HepG2 (cell line): Measurements from ENCODE around the gene ACADVL. TPM values are rescaled to one million over a fixed set of nuclear protein-coding genes. Genes with fewer than 3 reads are reported as not detected.

ENCODE experiments used
- CCAR2 ChIP-seq: fragments of 200-400 bp; formaldehyde crosslinking; optimal IDR thresholded peaks from 2 replicates; pipeline ENCODE3; 2018; ENCODE audit warnings: low read depth, mild to moderate bottlenecking, low read length, moderate library complexity
- ELF1 ChIP-seq: sonication (generic); formaldehyde crosslinking; IDR thresholded peaks from 2 replicates; pipeline ENCODE4 v1.4.0; 2020; ENCODE audit warnings: missing genetic modification reagents
- ELF4 ChIP-seq: sonication (generic); formaldehyde crosslinking; IDR thresholded peaks from 2 replicates; pipeline ENCODE4 v1.5.0; 2020; ENCODE audit warnings: missing genetic modification reagents, mild to moderate bottlenecking, moderate library complexity, borderline replicate concordance
- ETV6 ChIP-seq: sonication (generic); formaldehyde crosslinking; conservative IDR thresholded peaks from 2 replicates; pipeline ENCODE4 v1.4.0; 2020; ENCODE audit warnings: missing genetic modification reagents
- GTF2F1 ChIP-seq: fragments of 150-350 bp; IDR thresholded peaks from 2 replicates; pipeline ENCODE4 v1.6.1; 2014; ENCODE audit warnings: low read length
- HIVEP1 ChIP-seq: sonication (generic); formaldehyde crosslinking; IDR thresholded peaks from 2 replicates; pipeline ENCODE4 v1.4.0; 2020; ENCODE audit warnings: mild to moderate bottlenecking, missing genetic modification reagents
- HOXA9 ChIP-seq: sonication (generic); formaldehyde crosslinking; IDR thresholded peaks from 2 replicates; pipeline ENCODE4 v1.8.1; 2022; ENCODE audit warnings: missing genetic modification reagents, mild to moderate bottlenecking, moderate library complexity, borderline replicate concordance
- IKZF4 ChIP-seq: sonication (generic); formaldehyde crosslinking; IDR thresholded peaks from 2 replicates; pipeline ENCODE4 v1.5.1; 2020; ENCODE audit warnings: borderline replicate concordance, mild to moderate bottlenecking, low read depth, missing genetic modification reagents; ENCODE audit errors: not compliant biosample characterization
- NBN ChIP-seq: fragments of 450-650 bp; conservative IDR thresholded peaks from 2 replicates; pipeline ENCODE4 v1.6.1; 2017
- NFRKB ChIP-seq: fragments of 450-650 bp; IDR thresholded peaks from 2 replicates; pipeline ENCODE4 v1.6.1; 2017
- NR2C2 ChIP-seq: sonication (generic); formaldehyde crosslinking; IDR thresholded peaks from 2 replicates; pipeline ENCODE4 v1.4.0; 2020; ENCODE audit warnings: missing genetic modification reagents, mild to moderate bottlenecking, moderate library complexity, borderline replicate concordance
- PHF20 ChIP-seq: sonication (generic); formaldehyde crosslinking; IDR thresholded peaks from 2 replicates; pipeline ENCODE4 v1.5.0; 2020; ENCODE audit warnings: mild to moderate bottlenecking, missing genetic modification reagents
- SAFB2 ChIP-seq: sonication (generic); formaldehyde crosslinking; IDR thresholded peaks from 2 replicates; pipeline ENCODE4 v1.5.1; 2020; ENCODE audit warnings: missing genetic modification reagents, low read depth, mild to moderate bottlenecking, borderline replicate concordance
- SRSF4 ChIP-seq: fragments of 200-400 bp; formaldehyde crosslinking; IDR thresholded peaks from one replicate; pipeline ENCODE4 v1.6.1; 2018; ENCODE audit warnings: mild to moderate bottlenecking, low read depth, low read length, moderate library complexity; ENCODE audit not compliant: poor library complexity, severe bottlenecking
- SRY ChIP-seq: sonication (generic); formaldehyde crosslinking; IDR thresholded peaks from 2 replicates; pipeline ENCODE4 v1.8.0; 2022; ENCODE audit warnings: mild to moderate bottlenecking, missing genetic modification reagents
- WIZ ChIP-seq: sonication (generic); formaldehyde crosslinking; IDR thresholded peaks from 2 replicates; pipeline ENCODE4 v1.5.1; 2020; ENCODE audit warnings: mild to moderate bottlenecking, missing genetic modification reagents
- YEATS2 ChIP-seq: sonication (generic); formaldehyde crosslinking; IDR thresholded peaks from 2 replicates; pipeline ENCODE4 v1.4.0; 2020; ENCODE audit warnings: missing genetic modification reagents, borderline replicate concordance
- ZNF143 ChIP-seq: sonication (generic); formaldehyde crosslinking; IDR thresholded peaks from 2 replicates; pipeline ENCODE4 v1.4.0; 2020; ENCODE audit warnings: missing genetic modification reagents
- ZNF234 ChIP-seq: sonication (generic); formaldehyde crosslinking; conservative IDR thresholded peaks from 2 replicates; pipeline ENCODE4 v1.5.1; 2020; ENCODE audit warnings: mild to moderate bottlenecking, missing genetic modification reagents
- ZNF83 ChIP-seq: sonication (generic); formaldehyde crosslinking; IDR thresholded peaks from 2 replicates; pipeline ENCODE4 v1.4.0; 2020; ENCODE audit warnings: missing genetic modification reagents, mild to moderate bottlenecking, borderline replicate concordance
- ZNF850 ChIP-seq: sonication (generic); formaldehyde crosslinking; conservative IDR thresholded peaks from 2 replicates; pipeline ENCODE4 v1.9.0; 2021; ENCODE audit warnings: mild to moderate bottlenecking, missing genetic modification reagents
- ZNF879 ChIP-seq: sonication (generic); formaldehyde crosslinking; IDR thresholded peaks from 2 replicates; pipeline ENCODE4 v1.8.1; 2023; ENCODE audit warnings: missing genetic modification reagents
- polyA plus RNA-seq, 8 experiments: library from polyadenylated mRNA; depleted of rRNA in 3 of 8; stranded (reverse) in 7 of 8; unstranded in 1 of 8; fragments of >200 nt; fragmentation: Illumina TruSeq in 4 of 8; extraction: Trizol in 4 of 8; gene quantifications; 2 replicates each; pipeline versions ENCODE4 v1.2.1 to v1.2.3, GENCODE V29; 2011 to 2016; ENCODE audit warnings: low read depth in 4 of 8, missing spikeins in 1 of 8, mixed read lengths in 1 of 8; ENCODE audit not compliant: insufficient read depth in 1 of 8
- total RNA-seq, 5 experiments: library from RNA; depleted of rRNA; stranded (reverse); fragments of >200 nt; fragmentation: Illumina TruSeq; extraction: Trizol; gene quantifications; 2 replicates each; pipeline ENCODE4 v1.2.3, GENCODE V29; 2016; ENCODE audit warnings: low read depth in 1 of 5
- TF ChIP-seq, protein P1 (sequence below): sonication (generic); formaldehyde crosslinking; IDR thresholded peaks from 2 replicates; pipeline ENCODE4 v1.5.0; 2020; ENCODE audit warnings: mild to moderate bottlenecking, low read depth, missing genetic modification reagents, borderline replicate concordance
- TF ChIP-seq, protein P2 (sequence below): sonication (generic); formaldehyde crosslinking; IDR thresholded peaks from 2 replicates; pipeline ENCODE4 v1.5.0; 2020; ENCODE audit warnings: mild to moderate bottlenecking, missing genetic modification reagents, borderline replicate concordance
- TF ChIP-seq, protein P3 (sequence below): sonication (generic); formaldehyde crosslinking; IDR thresholded peaks from 2 replicates; pipeline ENCODE4 v1.4.0; 2020; ENCODE audit warnings: mild to moderate bottlenecking, missing genetic modification reagents
- TF ChIP-seq, protein P4 (sequence below): sonication (generic); formaldehyde crosslinking; IDR thresholded peaks from 2 replicates; pipeline ENCODE4 v1.4.0; 2020; ENCODE audit warnings: missing genetic modification reagents, borderline replicate concordance

Gene ACADVL
- total and polyA plus RNA-seq, 2 of the 13 experiments (the other 11 are each of a cell fraction or from before 2014, with no cell fraction given) = 219 to 412 TPM

DNA sequence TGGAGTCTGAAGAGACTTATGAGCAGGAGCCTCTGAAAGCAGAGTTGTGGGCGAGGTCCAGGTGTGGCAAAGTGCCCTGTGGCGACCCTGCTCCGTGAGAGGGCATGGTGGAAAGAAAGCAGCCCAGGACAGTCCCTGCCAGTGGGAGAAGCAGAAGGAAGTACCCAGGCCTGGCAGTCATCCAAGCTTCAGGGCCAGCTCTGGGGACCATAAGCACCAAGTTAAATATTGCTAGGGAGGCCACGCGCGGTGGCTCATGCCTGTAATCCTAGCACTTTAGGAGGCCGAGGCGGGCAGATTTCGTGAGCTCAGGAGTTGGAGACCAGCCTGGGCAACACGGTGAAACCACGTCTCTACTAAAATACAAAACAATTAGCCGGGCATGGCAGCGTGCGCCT is 35.6 kb upstream of the ACADVL start (continued):
- no peak for TF ChIP-seq ZNF83 (CRISPR knock-in tag)
- no peak for TF ChIP-seq NBN
- no peak for TF ChIP-seq CCAR2
- no peak for TF ChIP-seq NR2C2
- TF ChIP-seq ZNF850 (CRISPR knock-in tag) = no peak
- no peak for TF ChIP-seq SRY (CRISPR knock-in tag)
- TF ChIP-seq ELF1 (CRISPR knock-in tag) = no peak
- no peak; the same call in 1 of the 2 replicates for TF ChIP-seq YEATS2 (CRISPR knock-in tag)
- TF ChIP-seq ZNF143 (CRISPR knock-in tag) = no peak
- no peak for TF ChIP-seq GTF2F1
- no peak for TF ChIP-seq HIVEP1 (CRISPR knock-in tag)
- no peak for TF ChIP-seq ZNF234 (CRISPR knock-in tag)
- TF ChIP-seq PHF20 (CRISPR knock-in tag) = no peak
- no peak for TF ChIP-seq ZNF879 (CRISPR knock-in tag)
- TF ChIP-seq NFRKB = no peak
- TF ChIP-seq, protein P1, sequence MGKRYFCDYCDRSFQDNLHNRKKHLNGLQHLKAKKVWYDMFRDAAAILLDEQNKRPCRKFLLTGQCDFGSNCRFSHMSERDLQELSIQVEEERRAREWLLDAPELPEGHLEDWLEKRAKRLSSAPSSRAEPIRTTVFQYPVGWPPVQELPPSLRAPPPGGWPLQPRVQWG (CRISPR knock-in tag) = no peak
- no peak for TF ChIP-seq IKZF4 (CRISPR knock-in tag)
- no peak for TF ChIP-seq SRSF4
- no peak for TF ChIP-seq WIZ (CRISPR knock-in tag)
- TF ChIP-seq, protein P2, sequence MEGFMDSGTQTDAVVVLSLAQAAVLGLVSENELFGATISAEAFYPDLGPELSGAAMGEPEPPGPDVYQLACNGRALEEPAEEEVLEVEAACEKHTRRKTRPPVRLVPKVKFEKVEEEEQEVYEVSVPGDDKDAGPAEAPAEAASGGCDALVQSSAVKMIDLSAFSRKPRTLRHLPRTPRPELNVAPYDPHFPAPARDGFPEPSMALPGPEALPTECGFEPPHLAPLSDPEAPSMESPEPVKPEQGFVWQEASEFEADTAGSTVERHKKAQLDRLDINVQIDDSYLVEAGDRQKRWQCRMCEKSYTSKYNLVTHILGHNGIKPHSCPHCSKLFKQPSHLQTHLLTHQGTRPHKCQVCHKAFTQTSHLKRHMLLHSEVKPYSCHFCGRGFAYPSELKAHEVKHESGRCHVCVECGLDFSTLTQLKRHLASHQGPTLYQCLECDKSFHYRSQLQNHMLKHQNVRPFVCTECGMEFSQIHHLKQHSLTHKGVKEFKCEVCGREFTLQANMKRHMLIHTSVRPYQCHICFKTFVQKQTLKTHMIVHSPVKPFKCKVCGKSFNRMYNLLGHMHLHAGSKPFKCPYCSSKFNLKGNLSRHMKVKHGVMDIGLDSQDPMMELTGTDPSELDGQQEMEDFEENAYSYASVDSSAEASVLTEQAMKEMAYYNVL (CRISPR knock-in tag) = no peak
- TF ChIP-seq, protein P3, sequence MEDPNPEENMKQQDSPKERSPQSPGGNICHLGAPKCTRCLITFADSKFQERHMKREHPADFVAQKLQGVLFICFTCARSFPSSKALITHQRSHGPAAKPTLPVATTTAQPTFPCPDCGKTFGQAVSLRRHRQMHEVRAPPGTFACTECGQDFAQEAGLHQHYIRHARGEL (CRISPR knock-in tag) = no peak
- TF ChIP-seq HOXA9 = no peak
- no peak for TF ChIP-seq ELF4 (CRISPR knock-in tag)
- TF ChIP-seq, protein P4, sequence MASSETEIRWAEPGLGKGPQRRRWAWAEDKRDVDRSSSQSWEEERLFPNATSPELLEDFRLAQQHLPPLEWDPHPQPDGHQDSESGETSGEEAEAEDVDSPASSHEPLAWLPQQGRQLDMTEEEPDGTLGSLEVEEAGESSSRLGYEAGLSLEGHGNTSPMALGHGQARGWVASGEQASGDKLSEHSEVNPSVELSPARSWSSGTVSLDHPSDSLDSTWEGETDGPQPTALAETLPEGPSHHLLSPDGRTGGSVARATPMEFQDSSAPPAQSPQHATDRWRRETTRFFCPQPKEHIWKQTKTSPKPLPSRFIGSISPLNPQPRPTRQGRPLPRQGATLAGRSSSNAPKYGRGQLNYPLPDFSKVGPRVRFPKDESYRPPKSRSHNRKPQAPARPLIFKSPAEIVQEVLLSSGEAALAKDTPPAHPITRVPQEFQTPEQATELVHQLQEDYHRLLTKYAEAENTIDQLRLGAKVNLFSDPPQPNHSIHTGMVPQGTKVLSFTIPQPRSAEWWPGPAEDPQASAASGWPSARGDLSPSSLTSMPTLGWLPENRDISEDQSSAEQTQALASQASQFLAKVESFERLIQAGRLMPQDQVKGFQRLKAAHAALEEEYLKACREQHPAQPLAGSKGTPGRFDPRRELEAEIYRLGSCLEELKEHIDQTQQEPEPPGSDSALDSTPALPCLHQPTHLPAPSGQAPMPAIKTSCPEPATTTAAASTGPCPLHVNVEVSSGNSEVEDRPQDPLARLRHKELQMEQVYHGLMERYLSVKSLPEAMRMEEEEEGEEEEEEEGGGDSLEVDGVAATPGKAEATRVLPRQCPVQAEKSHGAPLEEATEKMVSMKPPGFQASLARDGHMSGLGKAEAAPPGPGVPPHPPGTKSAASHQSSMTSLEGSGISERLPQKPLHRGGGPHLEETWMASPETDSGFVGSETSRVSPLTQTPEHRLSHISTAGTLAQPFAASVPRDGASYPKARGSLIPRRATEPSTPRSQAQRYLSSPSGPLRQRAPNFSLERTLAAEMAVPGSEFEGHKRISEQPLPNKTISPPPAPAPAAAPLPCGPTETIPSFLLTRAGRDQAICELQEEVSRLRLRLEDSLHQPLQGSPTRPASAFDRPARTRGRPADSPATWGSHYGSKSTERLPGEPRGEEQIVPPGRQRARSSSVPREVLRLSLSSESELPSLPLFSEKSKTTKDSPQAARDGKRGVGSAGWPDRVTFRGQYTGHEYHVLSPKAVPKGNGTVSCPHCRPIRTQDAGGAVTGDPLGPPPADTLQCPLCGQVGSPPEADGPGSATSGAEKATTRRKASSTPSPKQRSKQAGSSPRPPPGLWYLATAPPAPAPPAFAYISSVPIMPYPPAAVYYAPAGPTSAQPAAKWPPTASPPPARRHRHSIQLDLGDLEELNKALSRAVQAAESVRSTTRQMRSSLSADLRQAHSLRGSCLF = no peak
- TF ChIP-seq SAFB2 (CRISPR knock-in tag) = no peak
- TF ChIP-seq ETV6 (CRISPR knock-in tag) = no peak
